ENCODE measurements around the gene MOGAT1. TPM values are rescaled to one million over a fixed set of nuclear protein-coding genes. Genes with fewer than 3 reads are reported as not detected.
A peak's percentile ranks its signal among the peaks of the same experiment; 100 is the strongest.

The MOGAT1 gene
- total and polyA plus RNA-seq, 2 experiments from 2014 or later = not detected

GRCh38 chr2:222734703-222735014 lies 63.2 kb downstream of the MOGAT1 start:
- Histone ChIP-seq H3K4me1 (ENCODE audit: insufficient read depth) (peaks cover 32% of the 10 kb centered on the region), H3K9me3 (ENCODE audit: low read depth) (no peaks in the 10 kb centered on the region), H2AFZ (peak overlapping the region; percentile 32; the same call in 1 of the 2 replicates), H4K20me1 (ENCODE audit: insufficient read depth) (no peaks in the 10 kb centered on the region), H3K9ac (peak overlapping the region; percentile 1; the same call in 1 of the 2 replicates), H3K27me3 (replicated peaks; ENCODE audit: insufficient read depth) (no peaks in the 10 kb centered on the region), H3K4me3 (no peak overlapping the region), H3K79me2 (ENCODE audit: insufficient read depth) (no peaks in the 10 kb centered on the region), H3K4me2 (ENCODE audit: unreplicated experiment) (peak overlapping the region; percentile 50), H3F3A (ENCODE audit: insufficient read depth) (peaks cover 12% of the 10 kb centered on the region; the same call in 1 of the 2 replicates), H3K9me2 (ENCODE audit: insufficient read depth) (no peaks in the 10 kb centered on the region), H3K36me3 (ENCODE audit: low read depth) (no peaks in the 10 kb centered on the region), H3K27ac (peak overlapping the region; percentile 33; the same call in 1 of the 2 replicates)
- 91 to 94% methylated on average over 1 of the region's 1 CpG for WGBS, 2 experiments (ENCODE audit: low coverage in 1 of 2, low lambda C conversion rate in 2 of 2, missing lambda C conversion rate in 2 of 2)
- in situ Hi-C loops (cut with MboI) = no loop called here
- no peak for DNase-seq
- no peak for TF ChIP-seq EZH2phosphoT487 (IDR thresholded peaks at IDR 0.05; ENCODE audit: insufficient read depth, low read depth)
- TF ChIP-seq EZH2 (IDR thresholded peaks at IDR 0.05; ENCODE audit: insufficient read depth, poor library complexity, severe bottlenecking) = no peak

GRCh38 chr2:222736301-222736700 lies 64.8 kb downstream of the MOGAT1 start:
- Histone ChIP-seq H3K27ac (no peak overlapping the region), H3F3A (ENCODE audit: insufficient read depth) (peaks cover 7% of the 10 kb centered on the region; the same call in 1 of the 2 replicates), H3K4me3 (no peak overlapping the region), H3K9me3 (ENCODE audit: low read depth) (no peaks in the 10 kb centered on the region), H3K36me3 (ENCODE audit: low read depth) (no peaks in the 10 kb centered on the region), H3K79me2 (ENCODE audit: insufficient read depth) (no peaks in the 10 kb centered on the region), H3K9me2 (ENCODE audit: insufficient read depth) (no peaks in the 10 kb centered on the region), H3K27me3 (replicated peaks; ENCODE audit: insufficient read depth) (no peaks in the 10 kb centered on the region), H4K20me1 (ENCODE audit: insufficient read depth) (no peaks in the 10 kb centered on the region), H3K4me2 (ENCODE audit: unreplicated experiment) (peak overlapping the region; percentile 16), H2AFZ (no peak overlapping the region), H3K4me1 (ENCODE audit: insufficient read depth) (peaks cover 23% of the 10 kb centered on the region), H3K9ac (no peak overlapping the region)
- 9 to 10% methylated on average over 2 of the region's 2 CpGs for WGBS, 2 experiments (ENCODE audit: low coverage in 1 of 2, low lambda C conversion rate in 2 of 2, missing lambda C conversion rate in 2 of 2)
- peak; percentile 50 for DNase-seq
- in situ Hi-C loops (cut with MboI) = no loop called here
- TF ChIP-seq EZH2 (IDR thresholded peaks at IDR 0.05; ENCODE audit: insufficient read depth, poor library complexity, severe bottlenecking) = no peak
- no peak for TF ChIP-seq EZH2phosphoT487 (IDR thresholded peaks at IDR 0.05; ENCODE audit: insufficient read depth, low read depth)

- H3K4me1 ChIP-seq (ENCODE audit: insufficient read depth) = peaks cover 23% of the 10 kb centered on the region
- H3K9me3 ChIP-seq (ENCODE audit: low read depth) = no peaks in the 10 kb centered on the region
- peaks cover 7% of the 10 kb centered on the region; the same call in 1 of the 2 replicates for H3F3A ChIP-seq (ENCODE audit: insufficient read depth)
- H3K9ac ChIP-seq = no peak overlapping the region
- no peaks in the 10 kb centered on the region for H3K36me3 ChIP-seq (ENCODE audit: low read depth)
- no peaks in the 10 kb centered on the region for H4K20me1 ChIP-seq (ENCODE audit: insufficient read depth)
- no peaks in the 10 kb centered on the region for H3K79me2 ChIP-seq (ENCODE audit: insufficient read depth)
- no peak overlapping the region for H3K4me2 ChIP-seq (ENCODE audit: unreplicated experiment)
- TF ChIP-seq EZH2 (IDR thresholded peaks at IDR 0.05; ENCODE audit: insufficient read depth, poor library complexity, severe bottlenecking) (no peak), EZH2phosphoT487 (IDR thresholded peaks at IDR 0.05; ENCODE audit: insufficient read depth, low read depth) (no peak)
- no peak overlapping the region for H2AFZ ChIP-seq
- 67 to 69% methylated on average over 6 of the region's 6 CpGs for WGBS, 2 experiments (ENCODE audit: low coverage in 1 of 2, low lambda C conversion rate in 2 of 2, missing lambda C conversion rate in 2 of 2)
- H3K9me2 ChIP-seq (ENCODE audit: insufficient read depth) = no peaks in the 10 kb centered on the region
- DNase-seq = no peak
- in situ Hi-C loops (cut with MboI) = no loop called here
- H3K4me3 ChIP-seq = no peak overlapping the region
- no peak overlapping the region for H3K27ac ChIP-seq
- no peaks in the 10 kb centered on the region for H3K27me3 ChIP-seq (replicated peaks; ENCODE audit: insufficient read depth)
Observed at GRCh38 chr2:222736924-222737323, 65.5 kb downstream of the MOGAT1 start.

- Histone ChIP-seq H3K36me3 (ENCODE audit: low read depth) (no peaks in the 10 kb centered on the region), H3F3A (ENCODE audit: insufficient read depth) (peaks cover 7% of the 10 kb centered on the region; the same call in 1 of the 2 replicates), H3K4me2 (ENCODE audit: unreplicated experiment) (no peak overlapping the region), H3K27ac (no peak overlapping the region), H3K9ac (no peak overlapping the region), H3K27me3 (replicated peaks; ENCODE audit: insufficient read depth) (no peaks in the 10 kb centered on the region), H3K4me1 (ENCODE audit: insufficient read depth) (peaks cover 23% of the 10 kb centered on the region), H3K79me2 (ENCODE audit: insufficient read depth) (no peaks in the 10 kb centered on the region), H3K9me3 (ENCODE audit: low read depth) (no peaks in the 10 kb centered on the region), H2AFZ (no peak overlapping the region), H4K20me1 (ENCODE audit: insufficient read depth) (no peaks in the 10 kb centered on the region), H3K9me2 (ENCODE audit: insufficient read depth) (no peaks in the 10 kb centered on the region), H3K4me3 (no peak overlapping the region)
- TF ChIP-seq EZH2 (IDR thresholded peaks at IDR 0.05; ENCODE audit: insufficient read depth, poor library complexity, severe bottlenecking) = no peak
- no peak for TF ChIP-seq EZH2phosphoT487 (IDR thresholded peaks at IDR 0.05; ENCODE audit: insufficient read depth, low read depth)
- in situ Hi-C loops (cut with MboI) = no loop called here
- 97 to 100% methylated on average over 5 of the region's 5 CpGs for WGBS, 2 experiments (ENCODE audit: low coverage in 1 of 2, low lambda C conversion rate in 2 of 2, missing lambda C conversion rate in 2 of 2)
- DNase-seq = no peak
Observed at GRCh38 chr2:222738312-222738711, 66.9 kb downstream of the MOGAT1 start.

GRCh38 chr2:222738809-222739208 lies 67.4 kb downstream of the MOGAT1 start:
- H3F3A ChIP-seq (ENCODE audit: insufficient read depth) = peaks cover 4% of the 10 kb centered on the region; the same call in 1 of the 2 replicates
- H3K4me3 ChIP-seq = no peak overlapping the region
- in situ Hi-C loops (cut with MboI) = no loop called here
- H4K20me1 ChIP-seq (ENCODE audit: insufficient read depth) = no peaks in the 10 kb centered on the region
- TF ChIP-seq EZH2phosphoT487 (IDR thresholded peaks at IDR 0.05; ENCODE audit: insufficient read depth, low read depth) (no peak), EZH2 (IDR thresholded peaks at IDR 0.05; ENCODE audit: insufficient read depth, poor library complexity, severe bottlenecking) (no peak)
- no peaks in the 10 kb centered on the region for H3K9me3 ChIP-seq (ENCODE audit: low read depth)
- 93 to 95% methylated on average over 3 of the region's 3 CpGs for WGBS, 2 experiments (ENCODE audit: low coverage in 1 of 2, low lambda C conversion rate in 2 of 2, missing lambda C conversion rate in 2 of 2)
- no peak overlapping the region for H3K27ac ChIP-seq
- no peak overlapping the region for H3K9ac ChIP-seq
- no peaks in the 10 kb centered on the region for H3K27me3 ChIP-seq (replicated peaks; ENCODE audit: insufficient read depth)
- no peak for DNase-seq
- H3K4me2 ChIP-seq (ENCODE audit: unreplicated experiment) = no peak overlapping the region
- H3K9me2 ChIP-seq (ENCODE audit: insufficient read depth) = no peaks in the 10 kb centered on the region
- H3K4me1 ChIP-seq (ENCODE audit: insufficient read depth) = peaks cover 21% of the 10 kb centered on the region
- H3K79me2 ChIP-seq (ENCODE audit: insufficient read depth) = no peaks in the 10 kb centered on the region
- no peak overlapping the region for H2AFZ ChIP-seq
- H3K36me3 ChIP-seq (ENCODE audit: low read depth) = no peaks in the 10 kb centered on the region
